Ovary (tissue), 9 donors: ENCODE measurements around the gene KIF9. TPM values are rescaled to one million over a fixed set of nuclear protein-coding genes. Genes with fewer than 3 reads are reported as not detected.

Experiments used
- DNase-seq, 5 donors: peaks; one replicate each; pipeline ENCODE4 v3.0.0-alpha.2; 2019 to 2020
- H3K27ac ChIP-seq, 2 donors: fragments of 200-600 bp; one replicate each; pipeline versions ENCODE4 v1.5.1 to v1.8.0; 2019 to 2022
- H3K27me3 ChIP-seq: fragments of 200-600 bp; one replicate; pipeline ENCODE4 v1.8.0; 2022
- H3K36me3 ChIP-seq: fragments of 200-600 bp; sonication (generic); one replicate; pipeline ENCODE4 v1.5.1; 2019
- H3K4me1 ChIP-seq: one replicate; pipeline ENCODE4 v1.8.1; 2013; ENCODE audit warnings: mild to moderate bottlenecking, moderate library complexity; ENCODE audit not compliant: insufficient read depth
- H3K4me3 ChIP-seq: fragments of 200-600 bp; sonication (generic); one replicate; pipeline ENCODE4 v1.5.1; 2017
- H3K9me3 ChIP-seq, 2 donors: fragments of 200-600 bp in 1 of 2; sonication (generic) in 1 of 2; one replicate each; pipeline versions ENCODE4 v1.5.1 to v1.8.1; 2013 to 2019; ENCODE audit warnings: mild to moderate bottlenecking in 1 of 2, moderate library complexity in 1 of 2
- CTCF ChIP-seq, 3 donors: fragments of 450-650 bp in 2 of 3; fragments of 200-600 bp in 1 of 3; IDR thresholded peaks; one replicate each; pipeline versions ENCODE4 v1.5.1 to v1.8.0; 2016 to 2022; ENCODE audit warnings: antibody characterized with exemption in 3 of 3, mild to moderate bottlenecking in 1 of 3
- EP300 ChIP-seq: sonication (generic); formaldehyde crosslinking; IDR thresholded peaks from one replicate; pipeline ENCODE4 v1.6.1; 2017; ENCODE audit warnings: antibody characterized with exemption
- POLR2A ChIP-seq: fragments of 450-650 bp; IDR thresholded peaks from one replicate; pipeline ENCODE4 v1.6.1; 2017; ENCODE audit warnings: antibody characterized with exemption, mild to moderate bottlenecking, moderate library complexity
- WGBS, 3 donors: extraction: QIAGEN DNeasy Blood & Tissue Kit in 1 of 3; methylation state at CpG; one replicate each; pipeline versions ENCODE4 v1.1.5 to v1.1.7; 2013 to 2017; 5-methylcytosine and 5-hydroxymethylcytosine counted together
- intact Hi-C, 4 donors: fragments of 100-400 bp; cut with DNase I; formaldehyde crosslinking; loops; one replicate each; pipeline versions ENCODE4 v1.11.0 to v1.15.1; 2022 to 2023
- polyA plus RNA-seq, 2 donors: library from polyadenylated mRNA; stranded (reverse); fragments of 200-250 nt in 1 of 2; fragments of 350-450 nt in 1 of 2; fragmentation: Illumina TruSeq in 1 of 2; extraction: RNeasy Lipid Tissue Mini Kit (QIAGEN cat#74804) in 1 of 2; gene quantifications; one replicate each; pipeline ENCODE4 v1.2.3, GENCODE V29; 2013 to 2014
- total RNA-seq, 7 donors: library from RNA; depleted of rRNA in 2 of 7; stranded (reverse); fragments of >200 nt in 2 of 7; fragmentation: NEBNext Ultra II Directional in 3 of 7; extraction: Animal tissue kit (Norgen Biotek cat#: 25700) in 3 of 7; gene quantifications; one replicate each; pipeline versions ENCODE4 v1.1.0 to v1.2.4, GENCODE V29; 2016 to 2023
- donor health status: DM: no; HTN: no; CAD: no; lungs with moderate emphysema.
- donor health status: DM: no; HTN: no; CAD: no.
- donor health status: Bipolar disorder and iron deficiency.
- donor health status: DM: yes; HTN: yes; CAD: no.
- donor health status: DM: no; HTN: no; CAD: no.
- donor health status: DM: yes; HTN: yes; CAD: no.

KIF9 gene
- total and polyA plus RNA-seq, 9 donors, result 2.5 to 29.4 (median 4.8) TPM

DNA sequence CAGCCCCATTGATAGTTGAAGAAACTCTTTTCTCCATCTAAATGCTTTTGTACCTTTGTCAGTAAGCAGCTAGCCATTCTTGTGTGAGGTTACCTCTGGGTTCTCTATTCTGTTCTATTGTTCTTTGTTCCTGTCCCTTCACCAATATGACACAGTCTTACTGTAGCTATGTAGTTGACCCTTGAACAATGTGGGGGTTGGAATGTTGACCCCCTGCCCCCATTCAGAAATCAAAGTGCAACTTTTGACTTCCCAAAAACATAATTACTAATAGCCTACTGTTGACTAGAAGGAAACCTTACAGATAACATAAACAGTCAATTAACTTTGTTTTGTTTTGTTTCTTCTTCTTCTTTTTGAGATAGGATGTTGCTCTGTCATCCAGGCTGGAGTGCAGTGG lies 18.9 kb upstream of the KIF9 start:
- no peak overlapping the region for H3K27ac ChIP-seq
- intact Hi-C loops, result no loop called here
- no peaks in the 10 kb centered on the region for H3K9me3 ChIP-seq

DNA sequence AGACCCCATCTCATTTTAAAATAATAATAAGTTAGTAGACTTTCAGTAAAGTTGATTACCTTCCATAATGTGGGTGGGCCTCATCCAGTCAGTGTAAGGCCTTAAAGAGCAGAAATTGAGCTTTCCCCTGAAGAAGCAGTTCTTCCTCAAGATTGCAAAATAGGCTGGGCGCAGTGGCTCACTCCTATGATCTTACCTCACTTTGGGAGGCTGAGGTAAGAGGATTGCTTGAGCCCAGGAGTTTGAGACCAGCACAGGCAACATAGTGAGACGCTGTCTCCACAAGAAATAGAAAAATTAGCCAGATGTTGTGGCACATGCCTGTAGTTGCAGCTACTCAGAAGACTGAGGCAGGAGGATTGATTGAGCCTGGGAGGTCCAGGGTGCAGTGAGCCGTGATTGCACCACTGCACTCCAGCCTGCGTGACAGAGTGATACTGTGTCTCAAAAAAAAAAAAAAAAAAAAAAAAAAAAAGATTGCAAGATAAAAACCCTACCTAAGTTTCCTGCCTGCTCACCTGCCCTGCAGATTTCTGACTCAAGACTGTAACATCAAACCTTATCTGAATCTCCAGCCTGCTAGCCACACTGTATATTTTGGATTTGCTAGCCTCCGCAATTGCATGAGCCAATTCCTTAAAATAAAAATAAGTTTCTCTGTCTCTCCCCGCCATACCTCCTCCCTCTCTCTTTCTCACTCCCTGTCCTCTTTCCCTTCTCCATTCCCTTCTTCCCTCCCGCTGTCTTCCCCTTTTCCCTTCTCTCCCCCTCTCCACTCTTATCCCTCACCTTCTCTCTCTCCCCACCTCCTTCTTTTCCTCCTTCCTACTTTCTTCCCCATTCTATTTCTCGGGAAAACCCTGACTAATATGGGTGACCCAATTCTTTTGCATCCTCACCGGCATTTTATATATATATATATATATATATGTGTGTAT lies 17.1 kb upstream of the KIF9 start:
- H3K27ac ChIP-seq, result no peak overlapping the region
- TF ChIP-seq POLR2A (no peak), CTCF (IDR thresholded peaks at IDR 0.05) (no peak), EP300 (no peak)
- intact Hi-C loops, result no loop called here
- peaks cover under 1% of the 10 kb centered on the region for H3K4me1 ChIP-seq
- no peaks in the 10 kb centered on the region for H3K36me3 ChIP-seq
- 90 to 93% (median 92%) methylated on average over 9 of the region's 9 CpGs for WGBS, 3 donors
- no peaks in the 10 kb centered on the region for H3K27me3 ChIP-seq
- H3K4me3 ChIP-seq, result no peak overlapping the region
- no peak for DNase-seq
- no peaks in the 10 kb centered on the region for H3K9me3 ChIP-seq

More for the DNA sequence above, 18.9 kb upstream of the KIF9 start:
- no peak overlapping the region for H3K4me3 ChIP-seq
- no peaks in the 10 kb centered on the region for H3K36me3 ChIP-seq
- no peaks in the 10 kb centered on the region for H3K27me3 ChIP-seq
- no peaks in the 10 kb centered on the region for H3K4me1 ChIP-seq
- TF ChIP-seq EP300, result no peak
- TF ChIP-seq POLR2A, result no peak
- no peak for TF ChIP-seq CTCF (IDR thresholded peaks at IDR 0.05)
- no peak for DNase-seq

- H3K4me3 ChIP-seq, result no peak overlapping the region
- no peak overlapping the region for H3K27ac ChIP-seq
- 93 to 96% (median 96%) methylated on average over 3 of the region's 3 CpGs for WGBS, 3 donors
- TF ChIP-seq POLR2A, result no peak
- no peak for TF ChIP-seq CTCF (IDR thresholded peaks at IDR 0.05)
- TF ChIP-seq EP300, result no peak
- no peak for DNase-seq
- H3K27me3 ChIP-seq, result no peaks in the 10 kb centered on the region
- no peaks in the 10 kb centered on the region for H3K9me3 ChIP-seq
- H3K4me1 ChIP-seq, result peaks cover 1% of the 10 kb centered on the region
- intact Hi-C loops, result no loop called here
- H3K36me3 ChIP-seq, result no peaks in the 10 kb centered on the region
Observed at GRCh38 chr3:47298439-47298838, 15.8 kb upstream of the KIF9 start.

GRCh38 chr3:47296562-47297302 lies 14.1 kb upstream of the KIF9 start:
- H3K36me3 ChIP-seq, result no peaks in the 10 kb centered on the region
- TF ChIP-seq EP300 (no peak), CTCF (IDR thresholded peaks at IDR 0.05) (no peak), POLR2A (no peak)
- H3K4me3 ChIP-seq, result no peak overlapping the region
- H3K27ac ChIP-seq, result no peak overlapping the region
- no peaks in the 10 kb centered on the region for H3K9me3 ChIP-seq
- no peak for DNase-seq
- 71 to 92% (median 89%) methylated on average over 2 of the region's 2 CpGs for WGBS, 3 donors
- intact Hi-C loops, result no loop called here
- H3K27me3 ChIP-seq, result no peaks in the 10 kb centered on the region
- peaks cover 1% of the 10 kb centered on the region for H3K4me1 ChIP-seq
